OCI-LY7 (cell line): ENCODE measurements around the gene CARMIL1. TPM values are rescaled to one million over a fixed set of nuclear protein-coding genes. Genes with fewer than 3 reads are reported as not detected.

Source experiments
- BruUV-seq: library from RNA; stranded (reverse); fragments of 400-500 nt; replicated peaks from 2 replicates; lab custom pipeline; 2021; lab: Mats Ljungman, UMichigan
- CTCF ChIA-PET: fragments of 300-600 bp; sonication (Branson Sonifier 250); formaldehyde crosslinking; loops from one replicate; lab custom pipeline; 2022; ENCODE audit warnings: antibody characterized with exemption; ENCODE audit not compliant: unreplicated experiment; lab: Charles Lee
- POLR2A ChIA-PET: fragments of 300-600 bp; sonication (Branson Sonifier 250); formaldehyde crosslinking; loops from one replicate; lab custom pipeline; 2022; ENCODE audit warnings: antibody characterized with exemption; lab: Charles Lee
- DNase-seq: peaks from one replicate; pipeline ENCODE4 v3.0.0-alpha.2; 2015; ENCODE audit warnings: low spot score
- H2AFZ ChIP-seq: fragments of 200-600 bp; sonication (generic), shearing (Covaris generic); 2 replicates; pipeline ENCODE4 v1.6.1; 2014; ENCODE audit warnings: mild to moderate bottlenecking, antibody characterized with exemption, low read length, moderate library complexity
- H3K27ac ChIP-seq: fragments of 200-600 bp; sonication (generic); 2 replicates; pipeline ENCODE4 v1.5.1; 2014; ENCODE audit warnings: mixed run types, low read depth, mild to moderate bottlenecking, moderate library complexity, low read length, inconsistent platforms; ENCODE audit not compliant: poor library complexity, severe bottlenecking
- H3K36me3 ChIP-seq: fragments of 200-600 bp; sonication (generic); 2 replicates; pipeline ENCODE4 v1.6.1; 2014; ENCODE audit warnings: mild to moderate bottlenecking, antibody characterized with exemption, low read length, moderate library complexity, mixed read lengths; ENCODE audit not compliant: insufficient read depth
- H3K4me1 ChIP-seq: fragments of 200-600 bp; sonication (generic); 2 replicates; pipeline ENCODE4 v1.5.1; 2014; ENCODE audit warnings: mild to moderate bottlenecking, low read length; ENCODE audit not compliant: insufficient read depth, poor library complexity, severe bottlenecking
- H3K4me2 ChIP-seq: fragments of 200-600 bp; sonication (generic); 2 replicates; pipeline ENCODE4 v1.6.1; 2014; ENCODE audit warnings: mild to moderate bottlenecking, low read length
- H3K4me3 ChIP-seq: fragments of 200-600 bp; sonication (generic); 2 replicates; pipeline ENCODE4 v1.5.1; 2014; ENCODE audit warnings: mild to moderate bottlenecking, low read depth, low read length; ENCODE audit not compliant: poor library complexity, severe bottlenecking
- H3K79me2 ChIP-seq: fragments of 200-600 bp; sonication (generic); 2 replicates; pipeline ENCODE4 v1.6.1; 2016; ENCODE audit warnings: low read depth, mild to moderate bottlenecking, low read length, moderate library complexity, mixed read lengths; ENCODE audit not compliant: insufficient read depth
- H3K9me2 ChIP-seq: fragments of 200-600 bp; sonication (generic); 2 replicates; pipeline ENCODE4 v1.6.1; 2016; ENCODE audit warnings: mild to moderate bottlenecking, low read length, mixed read lengths; ENCODE audit not compliant: insufficient read depth
- H3K9me3 ChIP-seq: fragments of 200-600 bp; sonication (generic); 2 replicates; pipeline ENCODE4 v1.6.1; 2014; ENCODE audit warnings: mild to moderate bottlenecking, mixed run types, low read length, mixed read lengths
- H4K20me1 ChIP-seq: fragments of 200-600 bp; sonication (generic); 2 replicates; pipeline ENCODE4 v1.6.1; 2014; ENCODE audit warnings: mild to moderate bottlenecking, antibody characterized with exemption, low read length, moderate library complexity, mixed read lengths; ENCODE audit not compliant: insufficient read depth
- EZH2phosphoT487 ChIP-seq: fragments of 200-600 bp; sonication (generic); IDR thresholded peaks from 2 replicates; pipeline ENCODE4 v1.6.1; 2018; ENCODE audit warnings: low read depth, borderline replicate concordance, mild to moderate bottlenecking, mixed run types, antibody characterized with exemption, low read length, moderate library complexity, mixed read lengths
- intact Hi-C: fragments of 100-400 bp; cut with micrococcal nuclease; formaldehyde crosslinking; loops from one replicate; pipeline ENCODE4 v1.10.0; 2022; ENCODE audit not compliant: unreplicated experiment
- total RNA-seq, 2 experiments: library from RNA; depleted of rRNA in 1 of 2; stranded (reverse); fragments of >200 nt in 1 of 2; shearing (Covaris generic) in 1 of 2; gene quantifications; 2 replicates each; pipeline ENCODE4 v1.2.3, GENCODE V29; 2014 to 2022
- TF ChIP-seq, protein P1 (sequence below): fragments of 200-600 bp; sonication (generic); conservative IDR thresholded peaks from 2 replicates; pipeline ENCODE4 v1.5.1; 2014; ENCODE audit warnings: mild to moderate bottlenecking, antibody characterized with exemption, low read length, moderate library complexity, mixed read lengths

Gene CARMIL1
- total RNA-seq, 2 experiments from 2014 or later: 25.5 to 40.1 TPM

DNA sequence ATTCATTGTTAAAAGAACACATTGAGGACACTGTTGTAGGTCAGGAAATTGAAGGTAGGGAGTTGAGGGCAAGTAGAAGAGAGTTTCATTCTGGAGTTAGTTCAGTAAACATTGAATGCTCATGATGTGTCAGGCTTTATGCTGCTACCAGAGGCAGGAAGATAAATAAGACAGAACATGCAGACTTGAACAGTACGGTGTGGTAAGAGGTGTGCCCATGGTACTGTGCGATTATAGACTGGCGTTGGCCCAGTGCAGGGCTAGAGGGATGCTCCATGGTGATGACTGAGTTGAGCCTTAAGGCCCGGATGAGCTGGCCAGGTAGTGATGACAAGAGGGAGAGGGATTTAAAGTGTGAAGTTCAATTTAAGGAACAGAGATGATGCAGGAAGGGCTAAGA is 50.8 kb downstream of the CARMIL1 start:
- Histone ChIP-seq H3K4me3 (no peak overlapping the region), H4K20me1 (peaks cover 28% of the 10 kb centered on the region), H3K9me3 (no peaks in the 10 kb centered on the region), H3K79me2 (peaks cover 89% of the 10 kb centered on the region), H3K27ac (no peak overlapping the region), H3K4me2 (no peak overlapping the region), H2AFZ (no peak overlapping the region), H3K9me2 (no peaks in the 10 kb centered on the region), H3K36me3 (no peaks in the 10 kb centered on the region), H3K4me1 (peaks cover 26% of the 10 kb centered on the region)
- POLR2A ChIA-PET: interaction anchor here (0.6 to 2.2 kb wide), 4 partner anchors 8 to 51 kb away, joined by 3 to 9 read pairs (median 5); partner anchors contain the start of gene CARMIL1
- no TSS peak for BruUV-seq
- DNase-seq: no peak
- TF ChIP-seq EZH2phosphoT487: no peak
- TF ChIP-seq, protein P1, sequence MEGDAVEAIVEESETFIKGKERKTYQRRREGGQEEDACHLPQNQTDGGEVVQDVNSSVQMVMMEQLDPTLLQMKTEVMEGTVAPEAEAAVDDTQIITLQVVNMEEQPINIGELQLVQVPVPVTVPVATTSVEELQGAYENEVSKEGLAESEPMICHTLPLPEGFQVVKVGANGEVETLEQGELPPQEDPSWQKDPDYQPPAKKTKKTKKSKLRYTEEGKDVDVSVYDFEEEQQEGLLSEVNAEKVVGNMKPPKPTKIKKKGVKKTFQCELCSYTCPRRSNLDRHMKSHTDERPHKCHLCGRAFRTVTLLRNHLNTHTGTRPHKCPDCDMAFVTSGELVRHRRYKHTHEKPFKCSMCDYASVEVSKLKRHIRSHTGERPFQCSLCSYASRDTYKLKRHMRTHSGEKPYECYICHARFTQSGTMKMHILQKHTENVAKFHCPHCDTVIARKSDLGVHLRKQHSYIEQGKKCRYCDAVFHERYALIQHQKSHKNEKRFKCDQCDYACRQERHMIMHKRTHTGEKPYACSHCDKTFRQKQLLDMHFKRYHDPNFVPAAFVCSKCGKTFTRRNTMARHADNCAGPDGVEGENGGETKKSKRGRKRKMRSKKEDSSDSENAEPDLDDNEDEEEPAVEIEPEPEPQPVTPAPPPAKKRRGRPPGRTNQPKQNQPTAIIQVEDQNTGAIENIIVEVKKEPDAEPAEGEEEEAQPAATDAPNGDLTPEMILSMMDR: no peak
- CTCF ChIA-PET: interaction anchor here (0.6 kb wide), 1 partner anchor 1819 kb away, joined by 3 read pairs; no protein-coding TSS in a partner anchor
- intact Hi-C loops: no loop called here

DNA sequence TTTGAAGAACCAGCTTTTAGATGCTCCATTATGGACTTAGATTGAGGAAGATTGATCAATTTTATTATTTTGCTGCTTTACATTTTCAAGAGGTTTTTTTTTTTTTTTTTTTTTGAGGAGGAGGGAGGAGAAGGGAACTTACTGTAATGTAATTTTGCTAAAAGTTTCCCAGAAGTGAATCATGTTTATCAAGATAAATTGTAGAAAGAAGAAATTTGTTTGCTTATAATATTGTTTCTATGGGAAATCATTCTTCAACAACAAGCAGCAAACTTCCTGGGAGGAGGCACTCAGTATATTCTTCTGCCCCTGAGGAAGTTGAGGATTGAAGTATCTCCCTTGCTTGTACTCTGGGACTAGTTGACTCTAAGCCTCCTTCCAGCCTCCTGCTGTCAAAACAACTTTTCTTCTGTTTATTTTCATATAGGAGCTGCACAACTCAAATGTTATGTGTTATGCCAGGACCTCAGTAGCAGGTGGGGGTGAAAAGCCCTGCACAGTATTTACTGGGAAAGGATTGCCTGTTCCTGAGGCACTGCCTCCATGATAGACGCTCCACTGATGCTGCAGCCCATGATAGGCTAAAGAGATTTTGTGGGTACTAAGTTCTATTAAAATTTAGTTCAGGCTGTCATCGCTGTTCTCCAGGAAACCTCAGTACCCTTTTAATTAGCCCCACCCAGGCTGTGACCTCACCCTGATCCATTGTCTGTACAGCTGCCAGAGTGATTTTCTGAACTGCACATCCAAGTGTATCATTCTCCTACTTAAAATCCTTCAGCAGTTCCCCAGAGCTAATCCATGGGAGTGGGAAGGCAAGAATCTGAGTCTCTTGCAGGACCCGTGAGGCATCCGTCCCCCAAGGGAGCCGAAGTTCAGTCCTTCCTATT is 51.9 kb downstream of the CARMIL1 start:
- Histone ChIP-seq H3K4me3 (no peak overlapping the region), H3K4me2 (no peak overlapping the region), H4K20me1 (peaks cover 36% of the 10 kb centered on the region), H3K36me3 (no peaks in the 10 kb centered on the region), H3K9me2 (no peaks in the 10 kb centered on the region), H3K27ac (no peak overlapping the region), H3K9me3 (no peaks in the 10 kb centered on the region), H2AFZ (no peak overlapping the region), H3K79me2 (peaks cover 93% of the 10 kb centered on the region), H3K4me1 (peaks cover 35% of the 10 kb centered on the region)
- ChIA-PET CTCF (no interaction called here), POLR2A (interaction anchor here (0.7 kb wide), 2 partner anchors 9 to 26 kb away, joined by 4 to 9 read pairs; no protein-coding TSS in a partner anchor)
- no peak for DNase-seq
- intact Hi-C loops: no loop called here
- TF ChIP-seq, protein P1: no peak
- TF ChIP-seq EZH2phosphoT487: no peak
- BruUV-seq: no TSS peak
